GM12891 (cell line): ENCODE data around the gene DNM2.

Experiments used
- POLR2AphosphoS5 ChIP-seq: IDR thresholded peaks from 2 replicates; pipeline ENCODE4 v1.6.1; 2011; ENCODE audit warnings: low read depth, low read length, control low read depth
- TAF1 ChIP-seq: IDR thresholded peaks from 2 replicates; pipeline ENCODE4 v1.6.1; 2011; ENCODE audit warnings: low read depth, low read length, control low read depth

- TF ChIP-seq POLR2AphosphoS5 (no peak; the same call in 1 of the 2 replicates), TAF1 (no peak)
Observed at GRCh38 chr19:10691178-10691881, 26.5 kb upstream of the DNM2 start.
